ENCODE data around the gene TPRG1. TPM values are rescaled to one million over a fixed set of nuclear protein-coding genes. Genes with fewer than 3 reads are reported as not detected.

TPRG1 gene
- total RNA-seq, 1 donor from 2014 or later = 11.6 TPM

GRCh38 chr3:189260556-189261493, 89.1 kb downstream of the TPRG1 start:
- TF ChIP-seq CTCF (conservative IDR thresholded peaks at IDR 0.05) = no peak
- H3K4me3 Mint-ChIP-seq = no peak overlapping the region
- H3K4me1 Mint-ChIP-seq (ENCODE audit: unreplicated experiment) = no peaks in the 10 kb centered on the region
- H3K27me3 Mint-ChIP-seq = peaks cover 8% of the 10 kb centered on the region
- H3K27ac Mint-ChIP-seq = no peak overlapping the region
- no peaks in the 10 kb centered on the region for H3K9me3 Mint-ChIP-seq
- no peak for DNase-seq (ENCODE audit: extremely low spot score, unreplicated experiment)
- no peaks in the 10 kb centered on the region for H3K36me3 Mint-ChIP-seq

DNA sequence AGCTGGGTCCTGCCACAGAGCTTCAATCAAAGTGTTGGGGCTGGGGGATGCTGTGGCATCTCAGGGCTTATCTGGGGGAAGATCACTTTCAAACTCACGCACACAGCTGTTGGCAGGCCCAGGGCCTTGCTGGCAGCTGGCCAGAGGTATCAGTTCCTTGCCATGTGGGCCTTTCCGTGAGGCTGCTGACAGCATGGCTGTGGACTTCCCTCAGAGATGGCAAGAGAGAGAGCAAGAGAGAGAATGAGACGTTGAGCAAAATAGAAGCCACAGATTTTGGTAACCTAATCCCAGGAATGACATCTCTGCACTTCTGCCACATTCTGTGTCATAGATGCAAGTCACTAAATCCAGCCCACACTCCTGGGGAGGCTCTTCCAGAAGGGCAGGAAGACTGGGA, 91.0 kb downstream of the TPRG1 start:
- Mint-ChIP-seq H3K4me3 (no peak overlapping the region), H3K9me3 (peaks cover 2% of the 10 kb centered on the region), H3K36me3 (no peaks in the 10 kb centered on the region), H3K27me3 (peaks cover under 1% of the 10 kb centered on the region), H3K27ac (no peak overlapping the region), H3K4me1 (ENCODE audit: unreplicated experiment) (no peaks in the 10 kb centered on the region)
- DNase-seq (ENCODE audit: extremely low spot score, unreplicated experiment) = no peak
- TF ChIP-seq CTCF (conservative IDR thresholded peaks at IDR 0.05) = no peak

DNA sequence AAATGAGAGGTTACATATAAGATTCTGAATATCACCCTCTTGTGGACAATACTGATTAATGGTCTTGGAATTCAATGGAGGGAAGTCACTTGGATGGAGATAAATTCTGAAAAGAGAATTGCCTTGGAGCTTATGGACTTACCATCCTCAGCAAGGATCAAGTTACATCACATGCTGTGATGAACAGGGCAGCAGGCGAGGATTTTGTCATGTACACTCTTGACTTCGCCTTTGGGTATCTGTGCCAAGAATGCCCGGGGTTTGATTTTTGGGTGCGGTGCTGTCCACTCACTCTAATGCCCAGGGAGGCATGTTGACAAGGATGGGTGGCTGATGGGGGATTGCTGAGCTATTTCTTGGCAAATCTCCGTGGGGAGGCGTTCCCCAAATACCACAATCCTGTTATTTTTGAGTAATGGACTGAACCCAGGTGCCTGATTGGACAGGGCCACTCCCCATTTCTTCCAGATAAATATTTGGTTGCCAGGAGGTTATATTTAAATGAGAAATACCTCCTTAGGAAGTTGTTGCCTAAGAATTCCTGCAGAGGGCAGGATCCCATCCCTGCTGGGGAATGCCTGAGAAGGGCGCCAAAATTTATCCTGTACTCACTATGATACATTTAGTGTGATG, 96.3 kb downstream of the TPRG1 start:
- peak; percentile 35 for TF ChIP-seq CTCF (conservative IDR thresholded peaks at IDR 0.05)
- H3K36me3 Mint-ChIP-seq = no peaks in the 10 kb centered on the region
- H3K27me3 Mint-ChIP-seq = peaks cover 18% of the 10 kb centered on the region
- H3K4me1 Mint-ChIP-seq (ENCODE audit: unreplicated experiment) = no peaks in the 10 kb centered on the region
- no peak for DNase-seq (ENCODE audit: extremely low spot score, unreplicated experiment)
- H3K9me3 Mint-ChIP-seq = peaks cover 4% of the 10 kb centered on the region
- no peak overlapping the region for H3K27ac Mint-ChIP-seq
- H3K4me3 Mint-ChIP-seq = no peak overlapping the region

- H3K27me3 Mint-ChIP-seq = peaks cover 18% of the 10 kb centered on the region
Observed at GRCh38 chr3:189269365-189269764, 97.6 kb downstream of the TPRG1 start.

GRCh38 chr3:189270248-189270832, 98.6 kb downstream of the TPRG1 start:
- Mint-ChIP-seq H3K27ac (no peak overlapping the region), H3K9me3 (peaks cover 4% of the 10 kb centered on the region), H3K27me3 (peaks cover 20% of the 10 kb centered on the region), H3K4me3 (no peak overlapping the region), H3K4me1 (ENCODE audit: unreplicated experiment) (no peaks in the 10 kb centered on the region), H3K36me3 (no peaks in the 10 kb centered on the region)
- TF ChIP-seq CTCF (conservative IDR thresholded peaks at IDR 0.05) = peak; percentile 68
- no peak for DNase-seq (ENCODE audit: extremely low spot score, unreplicated experiment)

More at GRCh38 chr3:189269365-189269764, 97.6 kb downstream of the TPRG1 start:
- Mint-ChIP-seq H3K4me3 (no peak overlapping the region), H3K4me1 (ENCODE audit: unreplicated experiment) (no peaks in the 10 kb centered on the region), H3K27ac (no peak overlapping the region), H3K9me3 (peaks cover 4% of the 10 kb centered on the region), H3K36me3 (no peaks in the 10 kb centered on the region)
- DNase-seq (ENCODE audit: extremely low spot score, unreplicated experiment) = no peak
- no peak for TF ChIP-seq CTCF (conservative IDR thresholded peaks at IDR 0.05)
